Fibroblast of villous mesenchyme (primary cell): ENCODE measurements around the gene ANXA4. TPM values are rescaled to one million over a fixed set of nuclear protein-coding genes. Genes with fewer than 3 reads are reported as not detected.

Experiments used
- DNase-seq: peaks from one replicate; pipeline ENCODE4 v3.0.0-alpha.2; 2010; ENCODE audit warnings: low read depth
- H3K4me3 ChIP-seq: 2 replicates; pipeline ENCODE4 v1.5.1; 2011; ENCODE audit warnings: low read depth, mild to moderate bottlenecking, low read length
- CTCF ChIP-seq: IDR thresholded peaks from 2 replicates; pipeline ENCODE4 v1.5.1; 2012; ENCODE audit warnings: low read depth, mild to moderate bottlenecking, low read length; ENCODE audit not compliant: insufficient read depth
- total RNA-seq: library from RNA; depleted of rRNA; stranded (reverse); fragments of >200 nt; gene quantifications from 2 replicates; pipeline ENCODE4 v1.2.3, GENCODE V29; 2012

Gene ANXA4
- total RNA-seq, 1 donor = 35.8 TPM

- no peak for TF ChIP-seq CTCF
- no peak for DNase-seq
- H3K4me3 ChIP-seq = no peak overlapping the region
Measured at GRCh38 chr2:69700381-69700780, 41.6 kb upstream of the ANXA4 start.

- TF ChIP-seq CTCF = no peak
- DNase-seq = no peak
- no peak overlapping the region for H3K4me3 ChIP-seq
Measured at GRCh38 chr2:69701100-69701945, 40.6 kb upstream of the ANXA4 start.

- no peak overlapping the region for H3K4me3 ChIP-seq
- no peak for TF ChIP-seq CTCF
- DNase-seq = no peak
Measured at GRCh38 chr2:69703189-69703588, 38.7 kb upstream of the ANXA4 start.

GRCh38 chr2:69704446-69704845, 37.5 kb upstream of the ANXA4 start:
- H3K4me3 ChIP-seq = no peak overlapping the region
- no peak for TF ChIP-seq CTCF
- no peak for DNase-seq

- TF ChIP-seq CTCF = no peak
- no peak for DNase-seq
- H3K4me3 ChIP-seq = no peak overlapping the region
Measured at GRCh38 chr2:69709290-69709689, 32.6 kb upstream of the ANXA4 start.

GRCh38 chr2:69711971-69712370, 30.0 kb upstream of the ANXA4 start:
- TF ChIP-seq CTCF = no peak
- H3K4me3 ChIP-seq = no peak overlapping the region
- no peak for DNase-seq

- DNase-seq = no peak
- no peak overlapping the region for H3K4me3 ChIP-seq
- no peak for TF ChIP-seq CTCF
Measured at GRCh38 chr2:69714024-69714423, 27.9 kb upstream of the ANXA4 start.
